SJCRH30 (cell line): Measurements from ENCODE around the gene PIK3AP1. TPM values are rescaled to one million over a fixed set of nuclear protein-coding genes. Genes with fewer than 3 reads are reported as not detected.
"Not testable (repeated sequence)": the region's sequence is repeated elsewhere in the genome, so short reads cannot be mapped to it uniquely, and the experiment has no call there.

Experiments used
- DNase-seq, 2 experiments: peaks; one replicate each; pipeline ENCODE4 v3.0.0-alpha.2; 2015 to 2020
- H3K27ac ChIP-seq: fragments of 250-450 bp; sonication (Bioruptor Pico); 2 replicates; pipeline ENCODE4 v1.5.1; 2020; ENCODE audit warnings: mild to moderate bottlenecking, moderate library complexity
- H3K27me3 ChIP-seq: fragments of 250-450 bp; sonication (Bioruptor Pico); 2 replicates; pipeline ENCODE4 v1.5.1; 2020; ENCODE audit warnings: mild to moderate bottlenecking, moderate library complexity
- H3K36me3 ChIP-seq: fragments of 250-450 bp; sonication (Bioruptor Pico); 2 replicates; pipeline ENCODE4 v1.5.1; 2020; ENCODE audit warnings: mild to moderate bottlenecking, moderate library complexity
- H3K4me1 ChIP-seq: fragments of 250-450 bp; sonication (Bioruptor Pico); 2 replicates; pipeline ENCODE4 v1.5.1; 2020; ENCODE audit warnings: mild to moderate bottlenecking, moderate library complexity
- H3K4me3 ChIP-seq: fragments of 250-450 bp; sonication (Bioruptor Pico); 2 replicates; pipeline ENCODE4 v1.5.1; 2020; ENCODE audit warnings: mild to moderate bottlenecking, moderate library complexity
- H3K9me3 ChIP-seq: fragments of 250-450 bp; sonication (Bioruptor Pico); replicated peaks from 2 replicates; pipeline ENCODE4 v1.5.1; 2020; ENCODE audit warnings: mild to moderate bottlenecking, moderate library complexity
- total RNA-seq: library from RNA; depleted of rRNA; stranded (reverse); fragments of >200 nt; shearing (Covaris generic); gene quantifications from 2 replicates; pipeline ENCODE4 v1.2.3, GENCODE V29; 2014

Gene PIK3AP1
- total RNA-seq, 1 experiment from 2014 or later = 7.1 TPM

DNA sequence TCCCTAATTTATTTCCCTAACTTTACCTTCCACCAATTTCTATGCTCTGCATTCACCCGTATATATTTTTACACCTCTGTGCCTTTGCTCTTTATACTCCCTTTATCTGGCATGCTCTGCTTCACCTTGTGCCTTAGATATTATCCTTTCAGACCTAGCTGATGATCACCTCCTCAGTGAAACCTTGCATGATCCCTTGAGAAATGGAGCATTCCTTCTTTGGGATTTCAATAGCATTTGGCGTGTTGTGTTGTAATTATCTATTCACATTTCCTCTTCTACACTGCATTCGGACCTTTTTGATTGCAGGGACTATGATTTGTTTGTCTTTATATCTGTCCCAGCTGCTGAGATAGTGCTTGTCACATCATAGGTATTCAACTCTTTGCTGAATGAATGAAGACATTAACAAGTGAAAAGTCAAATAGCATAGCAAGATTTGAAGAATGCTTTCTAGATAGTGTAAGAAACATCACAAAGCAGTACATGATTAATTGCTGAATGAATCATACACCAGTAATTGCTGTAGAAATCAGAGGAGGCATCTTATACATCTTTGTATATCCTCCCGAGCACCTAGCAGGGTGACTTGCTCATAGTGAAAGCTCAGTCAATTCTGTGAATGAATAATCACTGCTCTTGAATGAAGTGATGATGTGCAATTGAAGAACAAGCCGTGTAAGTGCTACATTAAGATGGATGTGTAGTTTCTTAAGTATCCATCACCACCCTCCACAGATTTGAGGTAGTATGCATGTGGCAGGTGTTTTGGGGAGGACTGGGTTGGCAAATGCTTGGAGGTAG lies 131.5 kb downstream of the PIK3AP1 start:
- no peak overlapping the region for H3K4me3 ChIP-seq
- H3K4me1 ChIP-seq = 0 out of 2 replicates have a peak, but pooled peaks cover 4% of the 10 kb centered on the region
- no peak overlapping the region for H3K27ac ChIP-seq
- no peak for DNase-seq
- H3K36me3 ChIP-seq = no peaks in the 10 kb centered on the region; the same call in 1 of the 2 replicates
- peaks cover 6% of the 10 kb centered on the region; the same call in 1 of the 2 replicates for H3K9me3 ChIP-seq
- no peaks in the 10 kb centered on the region for H3K27me3 ChIP-seq

DNA sequence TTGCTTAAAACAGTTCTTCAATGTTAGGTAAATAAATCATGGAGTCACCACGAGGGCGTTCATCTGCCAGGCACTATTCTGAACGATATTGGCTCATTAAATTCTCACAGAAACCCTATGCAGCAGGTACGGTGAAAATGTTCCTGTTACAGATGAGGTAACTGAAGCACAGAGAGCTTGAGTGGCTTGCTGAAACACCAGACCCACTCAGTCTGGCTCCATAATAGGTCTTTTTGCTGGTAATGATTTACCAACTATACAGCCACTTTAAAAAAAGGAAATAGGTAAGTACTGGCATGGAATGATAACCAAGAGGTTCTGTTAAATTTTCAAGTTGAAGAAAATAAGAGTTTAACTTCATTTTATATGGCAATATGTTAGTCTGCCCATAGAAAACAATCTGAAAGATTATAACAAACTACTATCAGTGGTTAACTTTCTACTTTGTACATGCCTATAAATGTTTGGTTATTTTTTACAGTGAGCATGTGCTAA lies 132.2 kb downstream of the PIK3AP1 start:
- Histone ChIP-seq H3K27ac (peak overlapping the region; percentile 88), H3K4me3 (peak overlapping the region; percentile 93), H3K27me3 (no peaks in the 10 kb centered on the region), H3K9me3 (0 out of 2 replicates have a peak, but pooled peaks cover under 1% of the 10 kb centered on the region), H3K4me1 (0 out of 2 replicates have a peak, but pooled peaks cover 4% of the 10 kb centered on the region), H3K36me3 (no peaks in the 10 kb centered on the region)
- no peak for DNase-seq

GRCh38 chr10:96587264-96588059 lies 132.9 kb downstream of the PIK3AP1 start:
- 0 out of 2 replicates have a peak, but pooled peaks cover 4% of the 10 kb centered on the region for H3K4me1 ChIP-seq
- H3K27ac ChIP-seq = peak overlapping the region; percentile 88
- no peaks in the 10 kb centered on the region for H3K36me3 ChIP-seq
- DNase-seq = peak; percentile 57 to 75
- H3K4me3 ChIP-seq = peak overlapping the region; percentile 93
- H3K27me3 ChIP-seq = no peaks in the 10 kb centered on the region
- no peaks in the 10 kb centered on the region for H3K9me3 ChIP-seq

- Histone ChIP-seq H3K4me3 (peak within 1 kb of the TSS; percentile 93), H3K9me3 (no peaks in the 10 kb centered on the region), H3K27ac (peak within 1 kb of the TSS; percentile 88), H3K27me3 (no peaks in the 10 kb centered on the region), H3K4me1 (0 out of 2 replicates have a peak, but pooled peaks cover 4% of the 10 kb centered on the region), H3K36me3 (no peaks in the 10 kb centered on the region)
- peak; percentile 82 to 86 for DNase-seq
Measured at GRCh38 chr10:96586419-96587263, 133.7 kb downstream of the PIK3AP1 start, which contains the start of gene TM9SF3. Gene TM9SF3, minus strand, starts transcription at chr10:96587012. Its CDS starts 177 bp downstream, at chr10:96586835.

- H3K27ac ChIP-seq = peak overlapping the region; percentile 65
- H3K4me3 ChIP-seq = peak overlapping the region; percentile 93
- H3K27me3 ChIP-seq = no peaks in the 10 kb centered on the region
- DNase-seq = peak in 1 of 2 experiments; percentile 1
- H3K36me3 ChIP-seq = no peaks in the 10 kb centered on the region
- H3K9me3 ChIP-seq = no peaks in the 10 kb centered on the region
- H3K4me1 ChIP-seq = 0 out of 2 replicates have a peak, but pooled peaks cover 4% of the 10 kb centered on the region
Measured at GRCh38 chr10:96585736-96586418, 134.4 kb downstream of the PIK3AP1 start.

GRCh38 chr10:96584474-96584873 lies 135.8 kb downstream of the PIK3AP1 start:
- no peaks in the 10 kb centered on the region for H3K36me3 ChIP-seq

DNA sequence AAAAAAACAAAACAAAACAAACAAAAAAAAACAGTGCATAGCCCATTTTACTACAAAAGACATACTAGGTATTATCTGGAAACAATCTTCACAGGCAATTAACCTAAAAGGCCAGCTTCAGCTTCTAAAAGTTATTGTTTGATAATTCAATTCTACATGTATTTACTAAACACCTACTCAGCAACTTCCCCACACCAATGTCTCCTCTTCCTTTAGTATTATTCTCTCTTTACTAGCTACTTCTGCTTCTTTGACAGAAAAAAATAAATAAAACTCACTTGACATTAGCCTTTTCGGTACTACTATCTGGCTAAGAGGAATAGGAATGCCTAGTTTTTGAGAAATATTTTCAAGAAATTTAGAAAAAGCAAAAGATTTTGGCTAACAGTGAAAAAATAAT lies 136.3 kb downstream of the PIK3AP1 start:
- Histone ChIP-seq H3K27ac (no peak overlapping the region), H3K36me3 (no peaks in the 10 kb centered on the region), H3K9me3 (no peaks in the 10 kb centered on the region), H3K4me1 (0 out of 2 replicates have a peak, but pooled peaks cover 4% of the 10 kb centered on the region), H3K4me3 (no peak overlapping the region), H3K27me3 (no peaks in the 10 kb centered on the region)
- DNase-seq = no peak

More at GRCh38 chr10:96584474-96584873, 135.8 kb downstream of the PIK3AP1 start:
- H3K9me3 ChIP-seq = no peaks in the 10 kb centered on the region
- H3K27ac ChIP-seq = no peak overlapping the region
- H3K4me1 ChIP-seq = 0 out of 2 replicates have a peak, but pooled peaks cover 4% of the 10 kb centered on the region
- DNase-seq = no peak
- no peaks in the 10 kb centered on the region for H3K27me3 ChIP-seq
- H3K4me3 ChIP-seq = no peak overlapping the region

GRCh38 chr10:96579133-96579532 lies 141.2 kb downstream of the PIK3AP1 start:
- DNase-seq = no peak
- Histone ChIP-seq H3K36me3 (peaks cover 3% of the 10 kb centered on the region; the same call in 1 of the 2 replicates), H3K4me1 (no peaks in the 10 kb centered on the region), H3K4me3 (no peak overlapping the region), H3K27ac (no peak overlapping the region), H3K9me3 (no peaks in the 10 kb centered on the region), H3K27me3 (no peaks in the 10 kb centered on the region)

DNA sequence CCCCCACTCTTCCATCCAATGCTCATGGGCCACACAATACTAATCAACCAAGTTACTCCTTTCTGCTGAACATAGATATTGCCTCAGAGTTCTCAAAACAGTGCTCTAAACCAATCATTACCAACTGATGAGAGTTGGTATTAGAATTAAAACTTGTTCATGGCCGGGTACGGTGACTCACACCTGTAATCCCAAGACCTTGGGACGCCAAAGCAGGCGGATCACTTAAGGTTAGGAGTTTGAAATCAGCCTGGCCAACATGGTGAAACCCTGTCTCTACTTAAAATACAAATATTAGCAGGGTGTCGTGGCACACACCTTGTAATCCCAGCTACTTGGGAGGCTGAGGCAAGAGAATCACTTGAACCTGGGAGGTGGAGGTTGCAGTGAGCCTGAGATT lies 141.7 kb downstream of the PIK3AP1 start:
- no peak for DNase-seq
- Histone ChIP-seq H3K27ac (no peak overlapping the region), H3K27me3 (no peaks in the 10 kb centered on the region), H3K4me1 (no peaks in the 10 kb centered on the region), H3K36me3 (peaks cover 3% of the 10 kb centered on the region; the same call in 1 of the 2 replicates), H3K9me3 (no peaks in the 10 kb centered on the region), H3K4me3 (no peak overlapping the region)

GRCh38 chr10:96578022-96578421 lies 142.3 kb downstream of the PIK3AP1 start:
- no peak overlapping the region for H3K27ac ChIP-seq
- no peak for DNase-seq
- H3K36me3 ChIP-seq = peaks cover 8% of the 10 kb centered on the region
- H3K9me3 ChIP-seq = no peaks in the 10 kb centered on the region
- no peaks in the 10 kb centered on the region for H3K27me3 ChIP-seq
- no peak overlapping the region for H3K4me3 ChIP-seq
- H3K4me1 ChIP-seq = no peaks in the 10 kb centered on the region

DNA sequence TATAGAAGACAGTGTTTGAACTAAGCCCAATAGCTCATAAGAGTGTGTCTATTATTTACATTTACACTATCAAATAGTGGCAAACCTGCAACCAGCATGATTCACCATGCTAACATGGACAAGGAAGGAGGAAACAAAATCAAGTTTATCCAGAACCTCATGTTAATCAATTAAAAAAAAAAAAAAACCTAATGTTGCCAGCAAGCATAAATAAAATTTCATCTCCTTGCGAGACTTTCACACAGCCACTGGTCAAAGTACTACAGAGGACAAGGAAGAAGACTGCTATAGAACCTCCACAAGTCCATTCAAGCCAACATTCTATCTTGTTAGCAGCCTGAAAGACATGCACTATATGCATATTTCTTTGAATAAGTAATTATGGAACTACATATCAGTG lies 143.2 kb downstream of the PIK3AP1 start:
- DNase-seq = no peak
- Histone ChIP-seq H3K36me3 (peaks cover 11% of the 10 kb centered on the region), H3K4me1 (no peaks in the 10 kb centered on the region), H3K4me3 (no peak overlapping the region), H3K27me3 (no peaks in the 10 kb centered on the region), H3K27ac (no peak overlapping the region), H3K9me3 (no peaks in the 10 kb centered on the region)

DNA sequence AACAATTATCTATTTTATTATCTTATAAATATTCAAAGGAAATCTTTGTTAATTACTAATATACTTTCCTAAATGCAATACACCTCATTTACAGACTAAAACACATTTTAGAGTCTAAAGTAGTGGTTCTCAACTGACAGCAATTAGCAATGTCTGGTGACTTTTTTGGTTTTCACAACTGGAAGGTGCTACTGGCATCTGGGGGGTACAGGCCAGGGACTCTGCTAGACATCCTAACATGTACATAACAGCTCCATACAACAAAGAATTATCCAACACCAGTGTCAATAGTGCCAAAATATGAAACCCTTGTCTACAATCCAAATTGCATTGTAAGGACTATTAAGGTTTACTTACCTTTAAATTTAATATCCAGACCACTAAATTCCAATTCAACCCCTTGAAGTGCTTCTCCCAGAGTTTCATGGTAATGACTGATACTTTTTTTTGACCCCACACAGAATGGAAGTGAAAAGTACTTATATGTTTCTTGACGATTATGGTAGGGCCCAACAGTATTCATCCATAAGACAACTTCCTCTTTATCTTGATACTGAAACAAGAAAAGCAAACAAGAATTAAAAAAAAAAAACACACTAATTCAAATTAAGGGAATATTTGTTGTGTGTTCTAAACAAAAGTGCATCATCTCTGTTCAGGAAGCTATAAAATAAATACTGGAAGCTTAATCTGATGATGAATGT lies 143.9 kb downstream of the PIK3AP1 start:
- H3K27me3 ChIP-seq = no peaks in the 10 kb centered on the region
- no peak for DNase-seq
- H3K27ac ChIP-seq = no peak overlapping the region
- no peak overlapping the region for H3K4me3 ChIP-seq
- H3K36me3 ChIP-seq = peaks cover 11% of the 10 kb centered on the region
- H3K4me1 ChIP-seq = no peaks in the 10 kb centered on the region
- no peaks in the 10 kb centered on the region for H3K9me3 ChIP-seq

DNA sequence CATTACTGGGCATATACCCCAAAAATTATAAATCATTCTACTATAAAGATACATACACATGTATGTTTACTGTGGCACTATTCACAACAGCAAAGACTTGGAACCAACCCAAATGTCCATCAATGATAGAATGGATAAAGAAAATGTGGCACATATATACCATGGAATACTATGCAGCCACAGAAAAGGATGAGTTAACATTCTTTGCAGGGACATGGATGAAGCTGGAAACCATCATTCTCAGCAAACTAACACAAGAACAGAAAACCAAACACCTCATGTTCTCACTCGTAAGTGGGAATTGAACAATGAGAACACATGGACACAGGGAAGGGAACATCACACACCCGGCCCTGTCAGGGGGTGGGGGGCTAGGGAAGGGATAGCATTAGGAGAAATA lies 145.8 kb downstream of the PIK3AP1 start:
- H3K27me3 ChIP-seq, H3K27ac ChIP-seq, H3K4me3 ChIP-seq, DNase-seq, H3K9me3 ChIP-seq, H3K4me1 ChIP-seq: not testable (repeated sequence)
- peaks cover 15% of the 10 kb centered on the region for H3K36me3 ChIP-seq
